ENCODE results near the gene SUGP2.

GRCh38 chr19:19081642-19082151 is 48.4 kb upstream of the SUGP2 start:
- TF ChIP-seq CTCF (IDR thresholded peaks at IDR 0.05) (no peak), POLR2AphosphoS5 (IDR thresholded peaks at IDR 0.05; ENCODE audit: low read depth, low read length) (no peak), TCF7L2 (IDR thresholded peaks at IDR 0.05; ENCODE audit: low read depth, low read length) (no peak), REST (IDR thresholded peaks at IDR 0.05; ENCODE audit: insufficient read depth in 1 of 2, low read depth in 2 of 2, low read length in 1 of 2) (no peak), SIN3A (IDR thresholded peaks at IDR 0.05; ENCODE audit: borderline replicate concordance, insufficient read depth, low read depth, low read length) (no peak)
